NCI-H1105 treated with DMSO at 0.1 percent for 48 hours (cell line): Measurements from ENCODE around the gene PDE8A.
A peak's percentile ranks its signal among the peaks of the same experiment; 100 is the strongest.
"Not testable (repeated sequence)": the region's sequence is repeated elsewhere in the genome, so short reads cannot be mapped to it uniquely, and the experiment has no call there.

Experiments used
- DNase-seq: peaks from one replicate; lab custom pipeline; 2025; lab: John Stamatoyannopoulos, UW

Gene PDE8A

GRCh38 chr15:85177042-85177515, 195.4 kb downstream of the PDE8A start:
- peak; percentile 14 for DNase-seq

GRCh38 chr15:85178308-85178707, 196.7 kb downstream of the PDE8A start:
- DNase-seq: no peak

- no peak for DNase-seq
These were observed 198.0 kb downstream of the PDE8A start for GRCh38 chr15:85179700-85180099.

GRCh38 chr15:85185350-85185749, 203.7 kb downstream of the PDE8A start:
- not testable (repeated sequence) for DNase-seq

GRCh38 chr15:85188171-85188577, 206.5 kb downstream of the PDE8A start:
- DNase-seq: not testable (repeated sequence)
